ENCODE results near the gene ETFB. TPM values are rescaled to one million over a fixed set of nuclear protein-coding genes. Genes with fewer than 3 reads are reported as not detected.

The ETFB gene
- total RNA-seq, 2 experiments from 2014 or later: 115 to 130 TPM

- Mint-ChIP-seq H3K27me3 (no peaks in the 10 kb centered on the region), H3K27ac (peak overlapping the region; percentile 96), H3K4me3 (peak overlapping the region; percentile 99), H3K36me3 (peaks cover 32% of the 10 kb centered on the region), H3K9me3 (no peaks in the 10 kb centered on the region), H3K4me1 (peaks cover 55% of the 10 kb centered on the region)
- peak; percentile 96 for DNase-seq
These were observed 434 bp upstream of the ETFB start for GRCh38 chr19:51366389-51367254.

- Mint-ChIP-seq H3K4me1 (peaks cover 48% of the 10 kb centered on the region), H3K9me3 (no peaks in the 10 kb centered on the region), H3K36me3 (peaks cover 21% of the 10 kb centered on the region), H3K27me3 (no peaks in the 10 kb centered on the region), H3K4me3 (peak overlapping the region; percentile 99), H3K27ac (peak overlapping the region; percentile 96)
- DNase-seq: no peak
These were observed 800 bp downstream of the ETFB start for GRCh38 chr19:51365211-51365964.

GRCh38 chr19:51364200-51365106 lies 1.7 kb downstream of the ETFB start:
- H3K4me3 Mint-ChIP-seq: peak overlapping the region; percentile 64
- DNase-seq: no peak
- H3K27me3 Mint-ChIP-seq: no peaks in the 10 kb centered on the region
- H3K9me3 Mint-ChIP-seq: no peaks in the 10 kb centered on the region
- H3K4me1 Mint-ChIP-seq: peaks cover 48% of the 10 kb centered on the region
- peak overlapping the region; percentile 65 for H3K27ac Mint-ChIP-seq
- H3K36me3 Mint-ChIP-seq: peaks cover 18% of the 10 kb centered on the region

- Mint-ChIP-seq H3K4me1 (peaks cover 50% of the 10 kb centered on the region), H3K4me3 (no peak overlapping the region), H3K27ac (no peak overlapping the region), H3K27me3 (no peaks in the 10 kb centered on the region), H3K9me3 (no peaks in the 10 kb centered on the region), H3K36me3 (peaks cover 27% of the 10 kb centered on the region)
- DNase-seq: no peak
These were observed 4.9 kb downstream of the ETFB start for GRCh38 chr19:51361239-51361638.

- no peak for DNase-seq
- H3K4me3 Mint-ChIP-seq: no peak overlapping the region
- peaks cover 55% of the 10 kb centered on the region for H3K4me1 Mint-ChIP-seq
- H3K27me3 Mint-ChIP-seq: no peaks in the 10 kb centered on the region
- no peaks in the 10 kb centered on the region for H3K9me3 Mint-ChIP-seq
- H3K36me3 Mint-ChIP-seq: peaks cover 27% of the 10 kb centered on the region
- no peak overlapping the region for H3K27ac Mint-ChIP-seq
These were observed 6.9 kb downstream of the ETFB start for GRCh38 chr19:51359294-51359693.

- Mint-ChIP-seq H3K9me3 (no peaks in the 10 kb centered on the region), H3K4me1 (peaks cover 43% of the 10 kb centered on the region), H3K27me3 (no peaks in the 10 kb centered on the region), H3K27ac (no peak overlapping the region), H3K4me3 (peak overlapping the region; percentile 10), H3K36me3 (peaks cover 19% of the 10 kb centered on the region)
- no peak for DNase-seq
These were observed 8.2 kb downstream of the ETFB start for GRCh38 chr19:51357952-51358351.

- Mint-ChIP-seq H3K4me1 (peaks cover 31% of the 10 kb centered on the region), H3K27me3 (no peaks in the 10 kb centered on the region), H3K9me3 (no peaks in the 10 kb centered on the region), H3K4me3 (no peak overlapping the region), H3K27ac (no peak overlapping the region), H3K36me3 (peaks cover 23% of the 10 kb centered on the region)
- no peak for DNase-seq
These were observed 9.9 kb downstream of the ETFB start for GRCh38 chr19:51356159-51356801.

GRCh38 chr19:51354742-51355148 lies 11.4 kb downstream of the ETFB start:
- Mint-ChIP-seq H3K27ac (peak overlapping the region; percentile 40), H3K4me1 (peaks cover 25% of the 10 kb centered on the region), H3K9me3 (no peaks in the 10 kb centered on the region), H3K27me3 (no peaks in the 10 kb centered on the region), H3K36me3 (peaks cover 24% of the 10 kb centered on the region), H3K4me3 (no peak overlapping the region)
- DNase-seq: peak; percentile 33

GRCh38 chr19:51354103-51354741 lies 12.0 kb downstream of the ETFB start:
- H3K4me1 Mint-ChIP-seq: peaks cover 20% of the 10 kb centered on the region
- peaks cover 22% of the 10 kb centered on the region for H3K36me3 Mint-ChIP-seq
- no peaks in the 10 kb centered on the region for H3K27me3 Mint-ChIP-seq
- H3K27ac Mint-ChIP-seq: no peak overlapping the region
- H3K9me3 Mint-ChIP-seq: no peaks in the 10 kb centered on the region
- H3K4me3 Mint-ChIP-seq: no peak overlapping the region
- DNase-seq: no peak

- DNase-seq: no peak
- Mint-ChIP-seq H3K27me3 (no peaks in the 10 kb centered on the region), H3K9me3 (no peaks in the 10 kb centered on the region), H3K4me3 (no peak overlapping the region), H3K27ac (no peak overlapping the region), H3K36me3 (peaks cover 20% of the 10 kb centered on the region), H3K4me1 (peaks cover 18% of the 10 kb centered on the region)
These were observed 13.3 kb downstream of the ETFB start for GRCh38 chr19:51352783-51353360.

GRCh38 chr19:51351266-51351990 lies 14.8 kb downstream of the ETFB start:
- Mint-ChIP-seq H3K4me3 (no peak overlapping the region), H3K27me3 (no peaks in the 10 kb centered on the region), H3K36me3 (peaks cover 19% of the 10 kb centered on the region), H3K9me3 (no peaks in the 10 kb centered on the region), H3K4me1 (peaks cover 15% of the 10 kb centered on the region), H3K27ac (peak overlapping the region; percentile 3)
- DNase-seq: no peak

GRCh38 chr19:51347209-51347928 lies 18.8 kb downstream of the ETFB start:
- no peaks in the 10 kb centered on the region for H3K4me1 Mint-ChIP-seq
- H3K36me3 Mint-ChIP-seq: peaks cover 11% of the 10 kb centered on the region
- DNase-seq: no peak
- no peaks in the 10 kb centered on the region for H3K27me3 Mint-ChIP-seq
- peak overlapping the region; percentile 12 for H3K27ac Mint-ChIP-seq
- no peak overlapping the region for H3K4me3 Mint-ChIP-seq
- no peaks in the 10 kb centered on the region for H3K9me3 Mint-ChIP-seq

- H3K36me3 Mint-ChIP-seq: peaks cover 7% of the 10 kb centered on the region
- H3K27me3 Mint-ChIP-seq: no peaks in the 10 kb centered on the region
- no peaks in the 10 kb centered on the region for H3K9me3 Mint-ChIP-seq
- no peaks in the 10 kb centered on the region for H3K4me1 Mint-ChIP-seq
- no peak overlapping the region for H3K4me3 Mint-ChIP-seq
- H3K27ac Mint-ChIP-seq: no peak overlapping the region
- no peak for DNase-seq
These were observed 19.4 kb downstream of the ETFB start for GRCh38 chr19:51346742-51347141.

Data from activated naive CD8-positive, alpha-beta T cell treated with anti-CD3 and anti-CD28 coated beads for 36 hours (primary cell).